H1 (cell line): ENCODE results near the gene TCP11. TPM values are rescaled to one million over a fixed set of nuclear protein-coding genes. Genes with fewer than 3 reads are reported as not detected.

Source experiments
- CTCF ChIA-PET: fragments of 300-600 bp; sonication (Branson Sonifier 250); formaldehyde crosslinking; loops from one replicate; lab custom pipeline; 2021; ENCODE audit not compliant: partially characterized antibody; lab: Charles Lee
- POLR2A ChIA-PET: fragments of 300-600 bp; sonication (Branson Sonifier 250); formaldehyde crosslinking; loops from one replicate; lab custom pipeline; 2021; ENCODE audit warnings: inconsistent platforms; ENCODE audit not compliant: partially characterized antibody; lab: Charles Lee
- DNase-seq, 2 experiments: peaks; one replicate each; pipeline versions ENCODE4 v3.0.0 to v3.0.0-alpha.2; 2010 to 2022; ENCODE audit warnings: low spot score in 2 of 2, low read depth in 1 of 2, mixed read lengths in 1 of 2
- FAIRE-seq: peaks from 2 replicates; lab custom pipeline; 2011; peaks lifted over from hg19 to GRCh38; lab: Jason Lieb, UNC
- H2AFZ ChIP-seq: 2 replicates; pipeline ENCODE4 v1.8.1; 2012; ENCODE audit warnings: low read length, inconsistent platforms
- H2AK5ac ChIP-seq: 2 replicates; pipeline ENCODE4 v1.6.1; 2013; ENCODE audit warnings: low read depth, low read length
- H2BK120ac ChIP-seq: replicated peaks from 2 replicates; pipeline ENCODE3; 2013; ENCODE audit warnings: low read depth, low read length, inconsistent platforms
- H2BK12ac ChIP-seq: 2 replicates; pipeline ENCODE4 v1.6.1; 2013; ENCODE audit warnings: low read depth, low read length
- H2BK15ac ChIP-seq: 2 replicates; pipeline ENCODE4 v1.6.1; 2013; ENCODE audit warnings: low read length
- H2BK20ac ChIP-seq: 2 replicates; pipeline ENCODE4 v1.6.1; 2013; ENCODE audit warnings: low read length
- H2BK5ac ChIP-seq: 2 replicates; pipeline ENCODE4 v1.6.1; 2013; ENCODE audit warnings: low read depth, low read length
- H3K14ac ChIP-seq: 2 replicates; pipeline ENCODE4 v1.6.1; 2013; ENCODE audit warnings: inconsistent platforms; ENCODE audit not compliant: insufficient read length
- H3K18ac ChIP-seq: 2 replicates; pipeline ENCODE4 v1.6.1; 2013; ENCODE audit warnings: low read length; ENCODE audit errors: extremely low read depth
- H3K23ac ChIP-seq: 2 replicates; pipeline ENCODE4 v1.6.1; 2013; ENCODE audit warnings: inconsistent platforms; ENCODE audit not compliant: insufficient read length
- H3K23me2 ChIP-seq: 2 replicates; pipeline ENCODE4 v1.6.1; 2013; ENCODE audit warnings: low read depth, low read length
- H3K27ac ChIP-seq: 2 replicates; pipeline ENCODE4 v1.6.1; 2011; ENCODE audit warnings: low read depth, low read length, inconsistent platforms
- H3K27me3 ChIP-seq, 4 experiments: replicated peaks in 1 of 4; 1 replicate in 1 of 4; 2 replicates in 3 of 4; pipeline versions ENCODE4 v1.6.1 to v1.8.1; 2011 to 2013; ENCODE audit warnings: low read length in 3 of 4, mild to moderate bottlenecking in 3 of 4, inconsistent platforms in 2 of 4, mixed read lengths in 2 of 4, moderate library complexity in 1 of 4; ENCODE audit not compliant: control insufficient read depth in 3 of 4, insufficient read depth in 3 of 4; ENCODE audit errors: extremely low read depth in 1 of 4
- H3K36me3 ChIP-seq, 4 experiments: 2 replicates each; pipeline versions ENCODE4 v1.6.1 to v1.8.1; 2011 to 2013; ENCODE audit warnings: mild to moderate bottlenecking in 4 of 4, low read length in 3 of 4, moderate library complexity in 2 of 4, control low read depth in 1 of 4, inconsistent platforms in 1 of 4; ENCODE audit not compliant: insufficient read depth in 4 of 4, control insufficient read depth in 2 of 4
- H3K4ac ChIP-seq: replicated peaks from 2 replicates; pipeline ENCODE3; 2013; ENCODE audit warnings: low read length, low read depth, mixed read lengths, inconsistent platforms; ENCODE audit not compliant: insufficient read length
- H3K4me1 ChIP-seq, 4 experiments: replicated peaks in 1 of 4; 1 replicate in 1 of 4; 2 replicates in 3 of 4; pipeline versions ENCODE4 v1.6.1 to v1.8.1; 2011 to 2013; ENCODE audit warnings: low read length in 3 of 4, inconsistent platforms in 2 of 4, mixed read lengths in 1 of 4; ENCODE audit not compliant: insufficient read depth in 4 of 4, control insufficient read depth in 3 of 4
- H3K4me2 ChIP-seq, 2 experiments: 2 replicates each; pipeline versions ENCODE4 v1.6.1 to v1.8.1; 2011 to 2013; ENCODE audit warnings: low read depth in 2 of 2, low read length in 2 of 2, control low read depth in 1 of 2, inconsistent platforms in 1 of 2, mild to moderate bottlenecking in 1 of 2; ENCODE audit not compliant: insufficient read depth in 1 of 2
- H3K4me3 ChIP-seq, 4 experiments: fragments of 200-600, 300-600 bp in 1 of 4; sonication (generic), shearing (Covaris generic), sonication (Bioruptor Twin) in 1 of 4; 2 replicates each; pipeline versions ENCODE4 v1.5.1 to v1.8.1; 2011 to 2016; ENCODE audit warnings: low read length in 4 of 4, low read depth in 3 of 4, control low read depth in 2 of 4, inconsistent platforms in 2 of 4, mild to moderate bottlenecking in 2 of 4, mixed read lengths in 1 of 4, moderate library complexity in 1 of 4; ENCODE audit not compliant: insufficient read depth in 2 of 4; ENCODE audit errors: extremely low read depth in 1 of 4
- H3K56ac ChIP-seq: replicated peaks from 2 replicates; pipeline ENCODE3; 2013; ENCODE audit warnings: low read depth, mild to moderate bottlenecking, mixed read lengths, low read length, inconsistent platforms; ENCODE audit not compliant: insufficient read length
- H3K79me1 ChIP-seq: 2 replicates; pipeline ENCODE4 v1.6.1; 2013; ENCODE audit warnings: low read depth, low read length, control low read depth
- H3K79me2 ChIP-seq, 2 experiments: 2 replicates each; pipeline versions ENCODE4 v1.6.1 to v1.8.1; 2012 to 2013; ENCODE audit warnings: low read length in 2 of 2, mild to moderate bottlenecking in 2 of 2, inconsistent platforms in 1 of 2; ENCODE audit not compliant: insufficient read depth in 2 of 2, control insufficient read depth in 1 of 2
- H3K9ac ChIP-seq, 4 experiments: replicated peaks in 1 of 4; 1 replicate in 1 of 4; 2 replicates in 3 of 4; pipeline versions ENCODE4 v1.6.1 to v1.8.1; 2011 to 2013; ENCODE audit warnings: low read depth in 3 of 4, low read length in 3 of 4, control low read depth in 2 of 4, mild to moderate bottlenecking in 2 of 4, moderate library complexity in 2 of 4, inconsistent platforms in 1 of 4; ENCODE audit errors: extremely low read depth in 1 of 4
- H3K9me3 ChIP-seq, 2 experiments: 2 replicates each; pipeline versions ENCODE4 v1.6.1 to v1.8.1; 2012 to 2013; ENCODE audit warnings: mild to moderate bottlenecking in 2 of 2, moderate library complexity in 2 of 2, control low read depth in 1 of 2, inconsistent platforms in 1 of 2, low read depth in 1 of 2, low read length in 1 of 2, mixed read lengths in 1 of 2; ENCODE audit not compliant: insufficient read depth in 2 of 2
- H4K20me1 ChIP-seq, 2 experiments: replicated peaks in 1 of 2; 2 replicates each; pipeline versions ENCODE3 to v1.8.1; 2011 to 2013; ENCODE audit warnings: inconsistent platforms in 2 of 2, low read length in 2 of 2, mild to moderate bottlenecking in 1 of 2; ENCODE audit not compliant: insufficient read depth in 2 of 2, control insufficient read depth in 1 of 2
- H4K5ac ChIP-seq: 2 replicates; pipeline ENCODE4 v1.6.1; 2013; ENCODE audit warnings: low read length, low read depth, mixed read lengths, inconsistent platforms; ENCODE audit not compliant: insufficient read length
- H4K8ac ChIP-seq: 2 replicates; pipeline ENCODE4 v1.8.0; 2013; ENCODE audit warnings: mild to moderate bottlenecking, moderate library complexity, low read length, inconsistent platforms; ENCODE audit not compliant: insufficient read depth; ENCODE audit errors: extremely low read depth
- H4K91ac ChIP-seq: replicated peaks from 2 replicates; pipeline ENCODE3; 2013; ENCODE audit warnings: low read length, mixed read lengths, inconsistent platforms; ENCODE audit not compliant: insufficient read length
- BACH1 ChIP-seq: IDR thresholded peaks from 2 replicates; pipeline ENCODE4 v1.6.1; 2012; ENCODE audit warnings: low read length, improper control_type of control experiment
- BCL11A ChIP-seq, 2 experiments: IDR thresholded peaks; one replicate each; pipeline ENCODE4 v1.6.1; 2011; ENCODE audit warnings: low read depth in 2 of 2, low read length in 2 of 2, mild to moderate bottlenecking in 2 of 2
- GABPA ChIP-seq: IDR thresholded peaks from 2 replicates; pipeline ENCODE4 v1.6.1; 2011; ENCODE audit warnings: mild to moderate bottlenecking, low read length, moderate library complexity, borderline replicate concordance; ENCODE audit not compliant: insufficient read depth
- POU5F1 ChIP-seq: IDR thresholded peaks from 2 replicates; pipeline ENCODE4 v1.6.1; 2011; ENCODE audit warnings: low read depth, mild to moderate bottlenecking, low read length, moderate library complexity
- SUZ12 ChIP-seq: fragments of 200-600 bp; sonication (generic); IDR thresholded peaks from 2 replicates; pipeline ENCODE4 v1.6.1; 2012; ENCODE audit warnings: mild to moderate bottlenecking, inconsistent platforms, low read length, moderate library complexity, mixed read lengths
- WGBS, 2 experiments: shearing (Covaris generic) in 1 of 2; methylation state at CpG; one replicate each; pipeline versions ENCODE4 v1.1.6 to v1.1.7; 2013 to 2015; ENCODE audit warnings: low lambda C conversion rate in 2 of 2, mixed read lengths in 2 of 2, inconsistent platforms in 1 of 2, low coverage in 1 of 2, missing lambda C conversion rate in 1 of 2; ENCODE audit not compliant: insufficient replicate concordance in 2 of 2, insufficient coverage in 1 of 2, insufficient read length in 1 of 2; ENCODE audit errors: extremely low coverage in 1 of 2, missing lambda C conversion rate in 1 of 2; 5-methylcytosine and 5-hydroxymethylcytosine counted together
- polyA plus RNA-seq, 7 experiments: library from polyadenylated mRNA; depleted of rRNA in 3 of 7; stranded (reverse) in 5 of 7; unstranded in 2 of 7; fragments of >200 nt in 5 of 7; fragments of 200-250 nt in 2 of 7; gene quantifications; 1 replicate in 5 of 7; 2 replicates in 1 of 7; 4 replicates in 1 of 7; pipeline versions ENCODE4 v1.2.1 to v1.2.3, GENCODE V29; 2011 to 2013; ENCODE audit warnings: missing spikeins in 2 of 7, mixed read lengths in 2 of 7
- total RNA-seq: library from RNA; stranded (reverse); fragmentation: NEBNext Ultra II Directional; extraction: Animal tissue kit (Norgen Biotek cat#: 25700); gene quantifications from 2 replicates; pipeline ENCODE4 v1.2.1, GENCODE V29; 2021

TCP11 gene
- total and polyA plus RNA-seq, 2 of the 8 experiments (the other 6 are each of a cell fraction or from before 2014, with no cell fraction given) = 0.11 TPM; not detected in 1

DNA sequence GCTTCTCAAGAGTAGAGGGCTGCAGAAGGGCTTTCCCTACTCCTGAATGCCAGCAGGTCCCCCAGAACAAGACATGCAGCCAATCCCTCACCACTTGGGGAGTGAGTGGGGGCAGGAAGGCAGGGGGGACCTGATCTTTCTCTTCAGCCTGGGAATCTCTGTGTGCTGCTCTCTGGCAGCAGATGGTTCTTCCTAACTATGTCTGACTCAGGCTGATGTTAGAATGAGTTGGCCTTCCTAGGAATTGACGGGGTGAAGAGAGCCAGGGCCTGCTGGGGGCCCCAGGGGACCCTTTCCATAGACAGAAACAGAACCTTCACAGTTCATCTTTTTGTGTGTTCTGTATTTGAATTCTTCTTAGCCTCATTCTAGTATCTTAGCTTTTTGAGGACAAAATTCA, 29.0 kb upstream of the TCP11 start:
- Histone ChIP-seq H3K79me2 (no peaks in the 10 kb centered on the region), H3K36me3 (no peaks in the 10 kb centered on the region), H3K9me3 (peaks cover 0 to 2% of the 10 kb centered on the region in 2 experiments; a peak in 1 of 4 replicates), H2AFZ (no peak overlapping the region), H2BK15ac (no peak overlapping the region), H2BK12ac (no peak overlapping the region), H3K56ac (no peak overlapping the region), H3K18ac (no peak overlapping the region), H3K79me1 (no peaks in the 10 kb centered on the region), H3K4me1 (no peaks in the 10 kb centered on the region; a peak in 1 of 7 replicates), H3K23me2 (peaks cover 5% of the 10 kb centered on the region; the same call in 1 of the 2 replicates), H3K27me3 (peaks cover 0 to 2% (median 0%) of the 10 kb centered on the region in 4 experiments; a peak in 2 of 7 replicates), H4K8ac (no peak overlapping the region), H3K27ac (no peak overlapping the region), H4K91ac (no peak overlapping the region), H2BK5ac (no peak overlapping the region), H2BK20ac (no peak overlapping the region), H2BK120ac (no peak overlapping the region), H3K4me3 (no peak overlapping the region), H3K14ac (no peak overlapping the region), H3K23ac (no peak overlapping the region), H4K20me1 (peaks cover 0 to 3% of the 10 kb centered on the region in 2 experiments), H3K4me2 (no peak overlapping the region), H2AK5ac (no peak overlapping the region), H3K9ac (no peak overlapping the region), H4K5ac (no peak overlapping the region), H3K4ac (no peak overlapping the region)
- no peak for DNase-seq
- POLR2A ChIA-PET = no interaction called here
- CTCF ChIA-PET = interaction anchor here (0.7 to 3.9 kb wide), 4 partner anchors 8 to 179 kb away, joined by 3 to 23 read pairs (median 8); no protein-coding TSS in a partner anchor
- 100% methylated on average over 1 of the region's 1 CpG; no CpG with 5 or more reads in 1 of the 2 experiments for WGBS, 2 experiments
- no peak for TF ChIP-seq SUZ12
- TF ChIP-seq POU5F1 = no peak
- no peak for TF ChIP-seq GABPA
- no peak for TF ChIP-seq BCL11A (IDR thresholded peaks at IDR 0.05; ENCODE audit: low read depth in 2 of 2, low read length in 2 of 2)
- TF ChIP-seq BACH1 = no peak
- FAIRE-seq = no peak
